K562 (cell line): ENCODE results near the gene HOXA7. TPM values are rescaled to one million over a fixed set of nuclear protein-coding genes. Genes with fewer than 3 reads are reported as not detected.

Experiments used
- CREM ChIP-seq: IDR thresholded peaks from 2 replicates; pipeline ENCODE4 v1.6.1; 2014; ENCODE audit warnings: antibody characterized with exemption, low read depth
- FOXK1 ChIP-seq: sonication (generic); formaldehyde crosslinking; IDR thresholded peaks from 2 replicates; pipeline ENCODE4 v1.8.0; 2022; ENCODE audit warnings: missing genetic modification reagents, mild to moderate bottlenecking, borderline replicate concordance
- MYBL2 ChIP-seq, 2 experiments: fragments of 450-650 bp in 1 of 2; sonication (generic) in 1 of 2; formaldehyde crosslinking in 1 of 2; IDR thresholded peaks; 2 replicates each; pipeline versions ENCODE4 v1.6.1 to v1.8.1; 2017 to 2022; ENCODE audit warnings: borderline replicate concordance in 1 of 2, inconsistent platforms in 1 of 2, low read depth in 1 of 2, mild to moderate bottlenecking in 1 of 2, missing genetic modification reagents in 1 of 2, moderate library complexity in 1 of 2
- PTBP1 ChIP-seq: fragments of 200-400 bp; formaldehyde crosslinking; IDR thresholded peaks from 2 replicates; pipeline ENCODE4 v1.6.1; 2017; ENCODE audit warnings: low read depth, low read length
- RFX5 ChIP-seq: IDR thresholded peaks from 2 replicates; pipeline ENCODE4 v1.6.1; 2011; ENCODE audit warnings: low read depth, mild to moderate bottlenecking, improper control_type of control experiment, low read length
- SMAD4 ChIP-seq: fragments of 250-450 bp; sonication (Bioruptor Pico); conservative IDR thresholded peaks from 2 replicates; pipeline ENCODE4 v1.8.0; 2021; ENCODE audit warnings: inconsistent platforms, mild to moderate bottlenecking, moderate library complexity
- SMC3 ChIP-seq: conservative IDR thresholded peaks from 2 replicates; pipeline ENCODE4 v1.6.1; 2011; ENCODE audit warnings: low read depth, low read length, improper control_type of control experiment; ENCODE audit not compliant: insufficient read depth
- TBL1XR1 ChIP-seq, 2 experiments: IDR thresholded peaks; 2 replicates each; pipeline ENCODE4 v1.6.1; 2012; ENCODE audit warnings: improper control_type of control experiment in 2 of 2, low read length in 2 of 2, mild to moderate bottlenecking in 1 of 2
- XRCC5 ChIP-seq: fragments of 200-400 bp; formaldehyde crosslinking; IDR thresholded peaks from 2 replicates; pipeline ENCODE4 v1.6.1; 2017; ENCODE audit warnings: low read depth, mild to moderate bottlenecking, low read length
- polyA plus RNA-seq, 8 experiments: library from polyadenylated mRNA; depleted of rRNA in 4 of 8; stranded (reverse) in 5 of 8; unstranded in 3 of 8; fragments of >200 nt; fragmentation: Nextera tagmentation in 2 of 8; fragmentation: Illumina TruSeq in 1 of 8; extraction: Ambion mirVana in 2 of 8; extraction: Trizol in 1 of 8; gene quantifications; 2 replicates each; pipeline versions ENCODE4 v1.2.1 to v1.2.3, GENCODE V29; 2011 to 2014; ENCODE audit warnings: inconsistent platforms in 1 of 8, missing spikeins in 1 of 8
- total RNA-seq, 7 experiments: library from RNA; depleted of rRNA in 6 of 7; stranded (reverse); fragments of >200 nt in 6 of 7; fragmentation: Illumina TruSeq in 2 of 7; extraction: Trizol in 2 of 7; gene quantifications; 2 replicates each; pipeline versions ENCODE4 v1.2.1 to v1.2.3, GENCODE V29; 2011 to 2021; ENCODE audit warnings: low replicate concordance in 1 of 7
- TF ChIP-seq, protein P1 (sequence below): fragments of 250-450 bp; sonication (Bioruptor Pico); IDR thresholded peaks from 2 replicates; pipeline ENCODE4 v1.8.0; 2022; ENCODE audit warnings: inconsistent platforms
- TF ChIP-seq, protein P2 (sequence below): fragments of 450-650 bp; IDR thresholded peaks from 2 replicates; pipeline ENCODE4 v1.6.1; 2016; ENCODE audit warnings: mild to moderate bottlenecking
- TF ChIP-seq, protein P3 (sequence below), 2 experiments: IDR thresholded peaks in 1 of 2; conservative IDR thresholded peaks in 1 of 2; 2 replicates each; pipeline ENCODE4 v1.6.1; 2016; ENCODE audit warnings: low read depth in 2 of 2, mild to moderate bottlenecking in 1 of 2, missing compliant biosample characterization in 1 of 2, missing genetic modification characterization in 1 of 2, moderate library complexity in 1 of 2

The HOXA7 gene
- total and polyA plus RNA-seq, 9 of the 15 experiments (the other 6 are each of a cell fraction or from before 2014, with no cell fraction given): not detected

DNA sequence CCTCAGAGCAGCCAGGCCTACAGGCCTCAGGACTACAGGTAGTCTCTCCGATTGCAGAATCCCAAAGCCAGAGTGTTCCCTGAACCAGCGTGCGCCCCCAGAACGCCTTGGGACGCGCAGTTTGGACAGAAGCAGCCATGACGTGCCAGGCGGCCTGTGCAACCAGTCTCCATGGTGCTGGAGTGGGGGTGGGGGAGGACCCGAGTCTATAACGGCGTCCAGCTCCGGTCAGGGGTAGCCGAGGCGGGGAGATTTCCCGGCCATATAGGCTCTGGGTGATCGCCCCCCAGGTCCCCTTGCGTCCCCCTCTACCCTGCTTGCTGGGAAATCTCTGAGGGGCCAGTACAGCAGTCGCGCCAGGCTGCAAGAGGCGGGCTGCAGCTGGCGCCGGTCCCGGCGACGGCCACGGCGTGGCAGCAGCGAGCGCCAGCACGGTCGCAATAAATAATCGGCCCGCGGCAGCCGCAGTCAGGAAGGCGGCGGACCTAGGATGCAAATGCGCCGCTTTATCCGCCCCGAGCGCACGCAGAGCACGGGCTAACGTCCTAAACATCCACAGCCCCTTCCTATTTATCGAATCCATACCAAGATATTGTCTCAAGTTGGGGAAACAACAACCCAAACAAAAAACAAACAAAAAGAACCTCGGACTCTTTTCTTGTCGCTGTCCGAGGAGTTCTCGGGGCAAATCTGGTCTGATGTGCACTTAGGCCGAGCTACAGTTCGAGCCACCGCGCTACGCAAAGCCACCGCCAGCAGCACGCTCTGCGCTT, 5.7 kb downstream of the HOXA7 start (continued):
- 0 out of 2 replicates have a peak, but pooled peaks have one; percentile 49 for TF ChIP-seq XRCC5
- TF ChIP-seq, protein P1, sequence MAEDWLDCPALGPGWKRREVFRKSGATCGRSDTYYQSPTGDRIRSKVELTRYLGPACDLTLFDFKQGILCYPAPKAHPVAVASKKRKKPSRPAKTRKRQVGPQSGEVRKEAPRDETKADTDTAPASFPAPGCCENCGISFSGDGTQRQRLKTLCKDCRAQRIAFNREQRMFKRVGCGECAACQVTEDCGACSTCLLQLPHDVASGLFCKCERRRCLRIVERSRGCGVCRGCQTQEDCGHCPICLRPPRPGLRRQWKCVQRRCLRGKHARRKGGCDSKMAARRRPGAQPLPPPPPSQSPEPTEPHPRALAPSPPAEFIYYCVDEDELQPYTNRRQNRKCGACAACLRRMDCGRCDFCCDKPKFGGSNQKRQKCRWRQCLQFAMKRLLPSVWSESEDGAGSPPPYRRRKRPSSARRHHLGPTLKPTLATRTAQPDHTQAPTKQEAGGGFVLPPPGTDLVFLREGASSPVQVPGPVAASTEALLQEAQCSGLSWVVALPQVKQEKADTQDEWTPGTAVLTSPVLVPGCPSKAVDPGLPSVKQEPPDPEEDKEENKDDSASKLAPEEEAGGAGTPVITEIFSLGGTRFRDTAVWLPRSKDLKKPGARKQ (CRISPR knock-in tag): peak; percentile 87; the same call in 1 of the 2 replicates
- 0 out of 2 replicates have a peak, but pooled peaks have one; percentile 24 for TF ChIP-seq CREM
- TF ChIP-seq SMC3: peak; percentile 57; the same call in 1 of the 2 replicates
- no peak for TF ChIP-seq FOXK1 (CRISPR knock-in tag)
- TF ChIP-seq TBL1XR1 (IDR thresholded peaks at IDR 0.05; ENCODE audit: low read length in 2 of 2): no peak
- TF ChIP-seq RFX5: no peak
- TF ChIP-seq SMAD4: 0 out of 2 replicates have a peak, but pooled peaks have one; percentile 20
- no peak for TF ChIP-seq PTBP1
- TF ChIP-seq, protein P2, sequence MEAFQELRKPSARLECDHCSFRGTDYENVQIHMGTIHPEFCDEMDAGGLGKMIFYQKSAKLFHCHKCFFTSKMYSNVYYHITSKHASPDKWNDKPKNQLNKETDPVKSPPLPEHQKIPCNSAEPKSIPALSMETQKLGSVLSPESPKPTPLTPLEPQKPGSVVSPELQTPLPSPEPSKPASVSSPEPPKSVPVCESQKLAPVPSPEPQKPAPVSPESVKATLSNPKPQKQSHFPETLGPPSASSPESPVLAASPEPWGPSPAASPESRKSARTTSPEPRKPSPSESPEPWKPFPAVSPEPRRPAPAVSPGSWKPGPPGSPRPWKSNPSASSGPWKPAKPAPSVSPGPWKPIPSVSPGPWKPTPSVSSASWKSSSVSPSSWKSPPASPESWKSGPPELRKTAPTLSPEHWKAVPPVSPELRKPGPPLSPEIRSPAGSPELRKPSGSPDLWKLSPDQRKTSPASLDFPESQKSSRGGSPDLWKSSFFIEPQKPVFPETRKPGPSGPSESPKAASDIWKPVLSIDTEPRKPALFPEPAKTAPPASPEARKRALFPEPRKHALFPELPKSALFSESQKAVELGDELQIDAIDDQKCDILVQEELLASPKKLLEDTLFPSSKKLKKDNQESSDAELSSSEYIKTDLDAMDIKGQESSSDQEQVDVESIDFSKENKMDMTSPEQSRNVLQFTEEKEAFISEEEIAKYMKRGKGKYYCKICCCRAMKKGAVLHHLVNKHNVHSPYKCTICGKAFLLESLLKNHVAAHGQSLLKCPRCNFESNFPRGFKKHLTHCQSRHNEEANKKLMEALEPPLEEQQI: no peak
- TF ChIP-seq, protein P3, sequence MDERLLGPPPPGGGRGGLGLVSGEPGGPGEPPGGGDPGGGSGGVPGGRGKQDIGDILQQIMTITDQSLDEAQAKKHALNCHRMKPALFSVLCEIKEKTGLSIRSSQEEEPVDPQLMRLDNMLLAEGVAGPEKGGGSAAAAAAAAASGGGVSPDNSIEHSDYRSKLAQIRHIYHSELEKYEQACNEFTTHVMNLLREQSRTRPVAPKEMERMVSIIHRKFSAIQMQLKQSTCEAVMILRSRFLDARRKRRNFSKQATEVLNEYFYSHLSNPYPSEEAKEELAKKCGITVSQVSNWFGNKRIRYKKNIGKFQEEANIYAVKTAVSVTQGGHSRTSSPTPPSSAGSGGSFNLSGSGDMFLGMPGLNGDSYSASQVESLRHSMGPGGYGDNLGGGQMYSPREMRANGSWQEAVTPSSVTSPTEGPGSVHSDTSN (CRISPR knock-in tag; IDR thresholded peaks at IDR 0.05; ENCODE audit: low read depth): peak; percentile 35
- TF ChIP-seq, protein P3 (tag; conservative IDR thresholded peaks at IDR 0.05; ENCODE audit: low read depth): peak; percentile 72
- TF ChIP-seq MYBL2 (IDR thresholded peaks at IDR 0.05; ENCODE audit: low read depth): no peak
- no peak for TF ChIP-seq MYBL2 (CRISPR knock-in tag; IDR thresholded peaks at IDR 0.05; ENCODE audit: borderline replicate concordance)
